Measurements from ENCODE around the gene FRS2.

GRCh38 chr12:69511016-69511415, 40.8 kb downstream of the FRS2 start:
- no peak for TF ChIP-seq CTCF (IDR thresholded peaks at IDR 0.05; ENCODE audit: insufficient read depth, low read length)
- no peak for TF ChIP-seq POLR2AphosphoS5 (IDR thresholded peaks at IDR 0.05; ENCODE audit: low read depth)
